ENCODE results near the gene FAM53A.

GRCh38 chr4:1686440-1687036 lies 2.4 kb upstream of the FAM53A start:
- TF ChIP-seq CTCF (conservative IDR thresholded peaks at IDR 0.05; ENCODE audit: low read length) (no peak), EZH2phosphoT487 (IDR thresholded peaks at IDR 0.05; ENCODE audit: borderline replicate concordance, low read depth, low read length) (no peak)
